NCI-H446 treated with DMSO at 0.1 percent for 48 hours (cell line): ENCODE measurements around the gene SLC14A1.
A peak's percentile ranks its signal among the peaks of the same experiment; 100 is the strongest.
"Not testable (repeated sequence)": the region's sequence is repeated elsewhere in the genome, so short reads cannot be mapped to it uniquely, and the experiment has no call there.

Experiments used
- DNase-seq: peaks from one replicate; lab custom pipeline; 2025; lab: John Stamatoyannopoulos, UW

The SLC14A1 gene

GRCh38 chr18:45757644-45758043 is 33.7 kb downstream of the SLC14A1 start:
- DNase-seq, result not testable (repeated sequence)

GRCh38 chr18:45760462-45761036 is 36.6 kb downstream of the SLC14A1 start:
- DNase-seq, result no peak

- DNase-seq, result no peak
These were observed 37.6 kb downstream of the SLC14A1 start for GRCh38 chr18:45761512-45762114.

- DNase-seq, result no peak
These were observed 40.2 kb downstream of the SLC14A1 start for GRCh38 chr18:45764000-45764686.

GRCh38 chr18:45765796-45766195 is 41.8 kb downstream of the SLC14A1 start:
- no peak for DNase-seq

- DNase-seq, result no peak
These were observed 47.9 kb downstream of the SLC14A1 start for GRCh38 chr18:45771587-45772480.

- DNase-seq, result no peak
These were observed 50.1 kb downstream of the SLC14A1 start for GRCh38 chr18:45774065-45774521.

GRCh38 chr18:45775241-45775676 is 51.3 kb downstream of the SLC14A1 start:
- DNase-seq, result no peak

- DNase-seq, result no peak
These were observed 51.8 kb downstream of the SLC14A1 start for GRCh38 chr18:45775743-45776142.

- no peak for DNase-seq
These were observed 53.4 kb downstream of the SLC14A1 start for GRCh38 chr18:45777393-45777792.

- peak; percentile 14 for DNase-seq
These were observed 56.6 kb downstream of the SLC14A1 start for GRCh38 chr18:45780568-45780967.

- no peak for DNase-seq
These were observed 58.7 kb downstream of the SLC14A1 start for GRCh38 chr18:45782662-45783061.

GRCh38 chr18:45783097-45784075 is 59.4 kb downstream of the SLC14A1 start:
- no peak for DNase-seq

GRCh38 chr18:45785134-45785533 is 61.2 kb downstream of the SLC14A1 start:
- no peak for DNase-seq

GRCh38 chr18:45786941-45787340 is 63.0 kb downstream of the SLC14A1 start:
- no peak for DNase-seq

- DNase-seq, result no peak
These were observed 63.4 kb downstream of the SLC14A1 start for GRCh38 chr18:45787346-45787745.

- DNase-seq, result no peak
These were observed 64.9 kb downstream of the SLC14A1 start for GRCh38 chr18:45788861-45789260.

GRCh38 chr18:45792506-45793263 is 68.7 kb downstream of the SLC14A1 start:
- no peak for DNase-seq

GRCh38 chr18:45793264-45793965 is 69.4 kb downstream of the SLC14A1 start:
- DNase-seq, result no peak
